GM12873 (cell line): Measurements from ENCODE around the gene ZNF664.
A peak's percentile ranks its signal among the peaks of the same experiment; 100 is the strongest.

Source experiments
- TF ChIP-seq, protein P1 (sequence below): IDR thresholded peaks from 2 replicates; pipeline ENCODE4 v1.5.1; 2012; ENCODE audit warnings: low read depth, mild to moderate bottlenecking, moderate library complexity, low read length, control low read depth; ENCODE audit not compliant: insufficient read depth; ENCODE audit errors: missing control alignments

The ZNF664 gene

DNA sequence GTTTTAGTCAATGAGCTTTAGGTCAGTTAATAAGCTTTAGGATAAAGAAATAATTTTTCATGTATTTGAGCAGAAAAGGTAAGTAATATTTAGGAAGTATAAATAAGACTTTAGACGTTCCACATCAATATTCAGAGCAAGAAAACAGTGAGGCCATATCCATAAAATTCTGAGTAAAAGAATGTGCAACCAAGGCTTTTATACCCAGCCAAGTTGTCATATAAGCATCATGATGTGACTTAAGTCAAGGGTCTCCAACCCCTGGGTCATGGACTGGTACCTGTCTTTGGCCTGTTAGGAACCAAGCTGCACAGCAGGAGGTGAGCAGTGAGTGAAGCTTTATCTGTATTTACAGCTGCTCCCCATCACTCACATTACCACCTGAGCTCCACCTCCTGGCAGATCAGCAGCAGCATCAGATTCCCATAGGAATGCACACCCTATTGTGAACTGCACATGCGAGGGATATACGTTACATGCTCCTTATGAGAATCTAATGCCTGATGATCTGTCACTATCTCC is 74.1 kb downstream of the ZNF664 start:
- TF ChIP-seq, protein P1, sequence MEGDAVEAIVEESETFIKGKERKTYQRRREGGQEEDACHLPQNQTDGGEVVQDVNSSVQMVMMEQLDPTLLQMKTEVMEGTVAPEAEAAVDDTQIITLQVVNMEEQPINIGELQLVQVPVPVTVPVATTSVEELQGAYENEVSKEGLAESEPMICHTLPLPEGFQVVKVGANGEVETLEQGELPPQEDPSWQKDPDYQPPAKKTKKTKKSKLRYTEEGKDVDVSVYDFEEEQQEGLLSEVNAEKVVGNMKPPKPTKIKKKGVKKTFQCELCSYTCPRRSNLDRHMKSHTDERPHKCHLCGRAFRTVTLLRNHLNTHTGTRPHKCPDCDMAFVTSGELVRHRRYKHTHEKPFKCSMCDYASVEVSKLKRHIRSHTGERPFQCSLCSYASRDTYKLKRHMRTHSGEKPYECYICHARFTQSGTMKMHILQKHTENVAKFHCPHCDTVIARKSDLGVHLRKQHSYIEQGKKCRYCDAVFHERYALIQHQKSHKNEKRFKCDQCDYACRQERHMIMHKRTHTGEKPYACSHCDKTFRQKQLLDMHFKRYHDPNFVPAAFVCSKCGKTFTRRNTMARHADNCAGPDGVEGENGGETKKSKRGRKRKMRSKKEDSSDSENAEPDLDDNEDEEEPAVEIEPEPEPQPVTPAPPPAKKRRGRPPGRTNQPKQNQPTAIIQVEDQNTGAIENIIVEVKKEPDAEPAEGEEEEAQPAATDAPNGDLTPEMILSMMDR, result no peak

GRCh38 chr12:124049451-124050094 is 76.6 kb downstream of the ZNF664 start:
- TF ChIP-seq, protein P1, result no peak

DNA sequence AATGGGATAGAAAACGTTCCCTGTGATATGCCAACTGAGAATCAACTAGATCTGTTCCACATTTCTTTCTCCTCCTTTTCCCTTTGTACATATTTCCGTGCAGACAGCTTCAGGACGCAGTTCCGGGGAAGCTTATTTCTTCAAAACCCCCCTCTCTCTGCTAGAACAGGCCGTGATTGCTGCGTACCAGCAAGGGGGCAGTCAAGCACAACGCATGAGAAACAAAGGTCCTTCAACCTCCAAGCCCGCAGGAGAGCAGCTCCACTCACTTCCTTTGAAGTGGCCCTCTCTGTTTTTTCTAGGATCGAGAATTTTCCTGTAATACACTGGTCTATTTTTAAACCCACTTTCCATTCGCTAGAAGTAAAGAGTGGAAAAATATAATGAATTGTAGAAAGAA is 80.8 kb downstream of the ZNF664 start:
- TF ChIP-seq, protein P1, result peak; percentile 45

DNA sequence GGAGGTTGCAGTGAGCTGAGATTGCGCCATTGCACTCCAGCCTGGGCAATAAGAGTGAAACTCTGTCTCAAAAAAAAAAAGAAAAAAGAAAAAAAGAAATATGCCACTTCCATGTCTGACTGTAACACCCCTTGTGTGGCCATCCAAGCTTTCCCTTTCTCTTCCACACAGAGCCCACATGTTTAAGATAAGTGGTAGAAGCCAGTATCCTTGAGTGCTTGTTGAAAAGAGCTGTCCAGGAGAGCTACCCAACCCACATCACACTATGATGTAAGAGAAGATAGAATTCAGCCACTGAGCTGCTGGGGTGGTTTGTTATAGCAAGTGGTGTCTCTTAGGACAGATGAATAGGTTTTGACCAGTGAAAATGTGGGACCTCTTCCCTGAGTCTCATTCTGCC is 82.1 kb downstream of the ZNF664 start:
- TF ChIP-seq, protein P1, result no peak

- TF ChIP-seq, protein P1, result no peak
Observed at GRCh38 chr12:124057691-124058090, 84.7 kb downstream of the ZNF664 start.

DNA sequence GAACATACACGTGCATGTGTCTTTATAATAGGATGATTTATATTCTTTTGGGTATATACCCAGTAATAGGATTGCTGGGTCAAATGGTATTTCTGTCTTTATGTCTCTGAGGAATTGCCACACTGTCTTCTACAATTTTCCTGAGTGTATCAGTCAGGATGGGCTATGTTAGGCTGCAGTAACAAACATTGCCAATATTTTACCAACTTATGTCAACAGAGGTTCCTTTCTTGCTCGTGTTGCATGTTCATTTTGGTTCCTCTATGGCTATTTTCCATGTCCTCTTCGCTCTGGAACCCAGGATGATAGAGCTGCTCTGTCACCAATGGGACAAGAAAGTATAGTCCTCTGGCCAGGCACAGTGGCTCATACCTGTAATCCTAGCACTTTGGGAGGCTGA is 86.7 kb downstream of the ZNF664 start:
- TF ChIP-seq, protein P1, result no peak
